Stimulated activated CD8-positive, alpha-beta memory T cell treated with anti-CD3 and anti-CD28 coated beads, Interleukin-12 subunit alpha, Interleukin-12 subunit beta, amount 100 ng/mL, for 4 hours (primary cell): ENCODE data around the gene TNNC2.
A peak's percentile ranks its signal among the peaks of the same experiment; 100 is the strongest.
"Not testable (repeated sequence)": the region's sequence is repeated elsewhere in the genome, so short reads cannot be mapped to it uniquely, and the experiment has no call there.

ENCODE experiments used
- DNase-seq: peaks from one replicate; pipeline ENCODE4 v3.0.0-alpha.2; 2020; ENCODE audit warnings: low read depth

Gene TNNC2

DNA sequence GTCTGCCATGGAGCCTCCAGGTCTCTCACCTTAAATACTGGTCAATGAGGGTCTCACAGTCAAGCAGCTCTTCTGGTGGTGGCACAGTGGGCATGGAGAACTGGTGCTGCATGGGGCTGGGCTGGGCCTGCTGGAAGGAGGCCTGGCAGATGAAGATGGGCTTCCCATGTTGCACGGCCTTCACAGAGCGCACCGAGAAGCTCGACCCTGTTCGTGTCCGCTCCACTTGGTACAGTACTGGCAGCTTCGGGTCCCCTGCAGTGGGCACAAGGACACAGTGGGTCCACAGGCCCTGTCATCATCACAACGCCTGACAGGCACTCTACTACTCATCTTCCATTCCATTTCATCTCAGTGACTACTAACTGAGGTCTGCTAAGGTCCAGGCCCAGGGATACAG, 21.3 kb upstream of the TNNC2 start:
- no peak for DNase-seq

DNA sequence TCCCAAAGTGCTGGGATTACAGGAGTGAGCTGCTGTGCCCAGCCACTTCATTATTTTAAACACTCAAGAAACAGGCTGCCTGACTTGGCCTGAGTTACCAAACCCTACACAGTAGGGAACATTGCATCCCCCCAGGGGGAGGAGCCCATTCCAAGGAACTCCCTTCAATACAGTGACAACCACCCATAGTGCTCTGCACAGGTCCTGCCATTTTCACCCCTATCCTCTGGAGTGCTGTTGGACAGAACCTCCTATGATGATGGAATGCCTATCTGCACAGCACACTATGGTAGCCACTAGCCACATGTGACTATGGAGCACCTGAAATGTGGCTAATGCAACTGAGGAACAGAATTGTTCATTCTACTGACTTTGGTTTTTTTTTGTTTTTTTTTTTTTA, 18.3 kb upstream of the TNNC2 start:
- DNase-seq = no peak

GRCh38 chr20:45843506-45843905, 16.4 kb upstream of the TNNC2 start:
- DNase-seq = no peak

- DNase-seq = no peak
Observed at GRCh38 chr20:45842169-45842812, 15.2 kb upstream of the TNNC2 start.

DNA sequence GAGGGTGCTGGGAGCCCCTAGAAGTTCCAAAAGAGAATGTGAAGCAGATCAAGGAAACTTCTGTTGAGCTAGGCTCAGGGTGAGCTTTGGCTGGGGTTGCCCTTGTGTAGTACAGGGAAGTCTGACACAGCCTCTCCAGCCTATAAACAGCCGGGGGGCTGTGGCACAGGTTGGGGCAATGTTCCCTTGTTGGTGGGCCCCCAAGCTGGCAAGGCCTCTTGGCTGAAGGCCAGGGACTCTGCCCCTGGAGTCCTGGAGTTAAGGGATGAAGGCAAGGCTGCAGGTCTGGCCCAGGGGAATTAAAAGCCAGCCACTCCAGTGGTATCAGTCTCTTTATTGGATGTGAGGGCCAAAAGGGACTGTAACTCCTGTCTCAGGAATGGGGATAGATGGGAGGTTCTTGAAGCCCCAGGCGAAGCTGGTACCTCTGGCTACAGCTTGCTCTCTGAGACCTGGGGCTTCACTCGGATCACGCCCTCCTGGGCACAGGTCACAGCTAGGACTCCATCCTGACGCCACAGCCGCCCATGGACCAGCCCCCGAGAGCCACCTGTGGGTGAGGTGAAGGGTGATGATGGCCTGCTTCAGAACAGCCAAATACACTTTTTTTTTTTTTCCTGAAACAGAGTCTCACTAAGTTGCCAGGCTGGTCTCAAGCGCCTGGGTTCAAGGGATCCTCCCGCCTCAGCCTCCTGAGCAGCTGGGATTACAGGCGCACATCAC, 14.5 kb upstream of the TNNC2 start:
- no peak for DNase-seq

- no peak for DNase-seq
Observed at GRCh38 chr20:45840700-45841198, 13.6 kb upstream of the TNNC2 start.

DNA sequence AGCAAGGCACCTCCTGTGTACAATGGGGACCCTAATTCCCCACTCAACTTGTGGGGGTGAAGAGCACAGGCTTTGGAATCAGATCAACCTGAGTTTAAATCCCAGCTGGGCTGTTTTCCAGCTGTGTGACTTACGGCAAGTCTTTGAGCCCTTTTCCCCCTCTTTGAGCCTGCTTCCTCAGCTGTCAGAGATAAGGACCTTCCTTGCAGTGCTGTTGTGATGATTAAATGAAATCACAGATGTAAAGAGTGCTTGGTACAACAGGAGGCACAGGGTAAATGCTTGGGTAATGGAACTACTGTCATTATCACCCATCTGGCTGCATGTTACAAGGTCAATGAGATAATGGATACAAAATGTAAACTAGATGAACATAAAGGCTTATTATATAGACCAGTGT, 9.7 kb upstream of the TNNC2 start:
- DNase-seq = no peak

- no peak for DNase-seq
Observed at GRCh38 chr20:45835825-45836224, 8.7 kb upstream of the TNNC2 start.

DNA sequence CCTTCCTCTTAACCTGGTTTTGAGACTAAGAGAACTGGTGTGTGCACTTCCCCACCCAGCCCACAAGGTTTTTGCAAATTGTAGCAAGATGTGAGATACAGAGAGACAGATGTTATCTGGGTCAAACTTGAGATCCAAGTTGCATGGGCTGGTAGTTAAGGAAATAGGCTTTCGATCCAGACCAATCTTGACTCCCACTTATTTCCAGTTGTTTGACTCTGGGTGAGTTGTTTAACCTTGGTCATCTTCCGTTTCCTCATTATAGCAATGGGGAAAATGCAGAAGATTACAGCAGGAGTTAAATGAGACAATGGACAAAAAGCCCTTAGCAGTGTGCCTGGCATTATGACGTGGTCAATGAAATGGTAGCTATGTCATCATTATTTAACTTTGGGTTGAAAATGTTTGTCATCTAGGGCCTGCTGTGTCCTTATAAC, 8.2 kb upstream of the TNNC2 start:
- no peak for DNase-seq

DNA sequence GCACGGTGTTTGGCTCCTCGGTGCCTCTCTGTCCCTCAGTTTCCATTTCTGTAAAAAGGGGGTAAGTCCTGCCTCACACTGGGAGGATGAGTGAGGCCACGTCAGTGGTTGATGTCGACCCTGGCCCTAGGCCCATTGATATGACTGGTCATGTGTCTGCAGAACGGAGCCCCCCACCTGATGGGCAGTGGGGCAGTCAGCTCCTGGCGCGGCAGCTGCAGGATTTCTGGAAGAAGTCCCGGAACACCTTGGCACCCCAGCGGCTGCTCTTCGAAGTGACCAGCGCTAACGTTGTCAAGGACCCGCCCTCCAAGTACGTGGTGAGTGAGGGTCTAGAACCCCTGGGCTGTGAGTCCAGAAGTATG, 7.7 kb upstream of the TNNC2 start:
- DNase-seq = no peak

- no peak for DNase-seq
Observed at GRCh38 chr20:45833883-45834796, 7.0 kb upstream of the TNNC2 start.

DNA sequence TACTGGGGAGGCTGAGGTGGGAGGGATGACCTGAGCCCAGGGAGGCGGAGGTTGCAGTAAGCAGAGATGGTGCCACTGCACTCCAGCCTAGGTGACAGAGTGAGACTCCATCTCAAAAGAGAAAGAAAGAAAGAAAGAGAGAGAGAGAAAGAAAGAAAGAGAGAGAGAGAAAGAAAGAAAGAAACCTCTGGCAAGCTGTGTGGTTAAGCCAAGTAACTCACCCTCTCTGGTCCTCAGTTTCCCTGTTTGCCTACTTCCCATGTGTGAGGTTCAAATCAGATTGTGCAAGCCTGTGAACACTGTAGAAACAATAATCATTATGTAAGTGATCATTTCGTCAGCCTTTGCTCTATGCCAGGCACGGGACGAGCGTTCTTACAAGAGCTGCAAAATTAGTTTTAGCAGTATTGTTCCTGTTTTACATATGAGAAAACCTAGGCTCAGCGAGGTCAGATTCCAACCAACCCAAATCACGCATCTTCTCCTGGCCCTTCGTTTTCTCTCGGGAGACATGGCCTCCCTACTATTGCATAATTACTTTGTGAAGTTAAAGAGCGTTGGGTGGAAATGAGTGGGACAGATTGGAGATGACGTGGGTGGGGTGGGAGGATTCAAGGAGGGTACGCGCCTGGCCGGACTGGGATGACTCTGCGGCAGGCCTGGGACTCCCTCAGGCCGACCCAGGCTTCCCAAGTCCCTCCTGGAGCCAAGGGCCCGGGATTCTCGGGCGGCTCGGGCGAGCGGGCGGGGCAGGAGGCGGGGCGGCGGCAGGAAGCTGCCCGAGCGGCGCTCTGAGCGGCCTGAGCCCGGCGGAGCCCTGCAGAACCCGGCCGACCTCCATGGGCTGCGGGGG, 6.1 kb upstream of the TNNC2 start, which contains the start of gene SNX21:
TSS of gene SNX21 (plus strand) at position 770 of the 853 bp plus-strand sequence. CDS start 121 bp downstream, outside the sequence.
- DNase-seq = no peak

DNA sequence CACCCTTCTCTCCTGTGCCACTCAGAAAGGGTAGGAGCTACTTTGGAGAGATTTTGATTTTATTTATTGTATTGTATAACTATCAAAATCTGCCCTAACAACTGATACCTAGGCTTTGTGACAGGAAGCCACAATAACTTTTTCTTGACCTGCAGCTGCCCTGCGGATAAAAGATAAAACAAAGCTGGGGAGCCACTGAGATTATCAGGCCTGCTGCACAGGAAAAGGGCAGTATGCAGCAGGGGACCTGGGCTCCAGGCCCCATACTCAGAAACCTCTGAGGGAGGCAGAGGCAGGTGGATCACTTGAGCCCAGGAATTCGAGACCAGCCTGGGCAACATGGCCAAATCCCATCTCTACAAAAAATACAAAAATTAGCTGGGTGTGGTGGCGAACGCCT, 5.5 kb upstream of the TNNC2 start:
- DNase-seq = no peak

DNA sequence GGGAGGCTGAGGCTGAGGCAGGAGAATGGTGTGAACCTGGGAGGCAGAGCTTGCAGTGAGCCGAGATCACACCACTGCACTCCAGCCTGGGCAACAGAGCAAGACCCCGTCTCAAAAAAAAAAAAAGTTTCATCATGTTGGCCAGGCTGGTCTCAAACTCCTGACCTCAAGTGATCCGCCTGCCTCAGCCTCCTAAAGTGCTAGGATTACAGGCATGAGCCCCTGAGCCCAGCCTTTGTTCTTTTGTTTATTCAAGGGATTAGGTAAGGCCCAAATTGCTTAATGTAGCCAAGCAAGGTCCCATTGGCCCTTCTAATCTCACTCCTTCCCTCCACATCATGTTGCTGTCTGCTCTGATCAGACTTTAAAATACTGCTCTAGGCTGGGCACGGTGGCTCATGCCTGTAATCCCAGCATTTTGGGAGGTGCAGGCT, 2.6 kb upstream of the TNNC2 start:
- DNase-seq = not testable (repeated sequence)

DNA sequence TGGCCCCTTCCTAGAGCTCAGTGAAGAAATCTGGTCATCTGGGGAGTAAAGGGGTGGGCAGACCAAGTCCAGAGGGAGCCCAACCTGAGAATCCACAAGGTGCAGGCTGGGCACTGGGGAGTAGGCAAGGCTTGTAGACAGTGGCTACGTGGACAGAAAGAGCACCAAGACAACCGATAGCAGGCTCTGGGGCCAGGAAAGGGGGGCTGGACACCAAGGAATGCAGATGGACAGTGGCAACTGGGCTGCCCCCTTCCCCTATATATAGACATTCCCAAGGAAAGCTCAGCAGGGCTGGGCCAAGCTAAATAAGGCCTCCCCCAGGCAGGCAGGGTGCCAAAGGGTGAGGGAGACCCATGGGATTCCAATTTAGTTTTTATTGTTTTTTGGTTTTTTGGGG, 1.5 kb upstream of the TNNC2 start:
- no peak for DNase-seq

DNA sequence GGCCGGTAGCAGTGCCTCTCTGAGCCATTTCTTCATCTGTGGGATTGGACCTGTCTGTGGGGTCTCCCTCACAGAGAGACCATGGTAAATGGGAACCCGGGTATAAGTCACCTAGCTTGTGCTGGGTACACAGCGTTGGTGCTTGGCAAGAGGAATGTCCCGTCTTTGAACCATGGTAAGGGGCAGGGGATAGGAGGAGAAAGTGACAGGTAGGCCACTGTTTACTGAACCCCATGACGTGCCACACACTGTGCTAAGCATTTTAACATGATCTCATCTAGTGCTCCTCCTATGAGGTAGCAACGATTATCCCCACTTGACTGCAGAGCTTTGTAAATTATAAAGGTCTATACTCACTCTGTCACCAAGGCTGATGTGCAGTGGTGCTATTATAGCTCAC, 600 bp upstream of the TNNC2 start:
- no peak for DNase-seq

GRCh38 chr20:45826381-45827019, 612 bp downstream of the TNNC2 start:
- DNase-seq = no peak

GRCh38 chr20:45823949-45824835, 2.9 kb downstream of the TNNC2 start:
- DNase-seq = peak; percentile 18

DNA sequence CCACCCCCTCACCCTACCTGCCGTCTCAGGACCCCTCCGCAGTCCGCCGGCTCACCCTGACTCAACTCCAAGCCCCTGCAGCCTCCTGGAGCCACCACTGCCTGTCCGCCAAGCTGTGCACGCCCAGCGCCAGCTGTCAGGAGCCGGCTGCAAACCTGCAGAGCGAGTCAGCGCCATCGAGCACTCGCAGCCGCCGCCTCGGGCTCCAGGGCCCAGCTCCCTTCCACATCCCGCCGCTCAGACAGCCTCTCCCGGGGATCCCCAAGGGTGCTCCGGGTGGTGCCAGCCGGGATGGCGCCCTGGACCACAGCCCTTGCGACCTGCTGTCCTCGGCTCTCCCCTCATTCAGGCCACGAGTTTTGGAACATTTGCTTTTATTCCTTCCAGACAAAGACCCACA, 4.3 kb downstream of the TNNC2 start:
- no peak for DNase-seq

DNA sequence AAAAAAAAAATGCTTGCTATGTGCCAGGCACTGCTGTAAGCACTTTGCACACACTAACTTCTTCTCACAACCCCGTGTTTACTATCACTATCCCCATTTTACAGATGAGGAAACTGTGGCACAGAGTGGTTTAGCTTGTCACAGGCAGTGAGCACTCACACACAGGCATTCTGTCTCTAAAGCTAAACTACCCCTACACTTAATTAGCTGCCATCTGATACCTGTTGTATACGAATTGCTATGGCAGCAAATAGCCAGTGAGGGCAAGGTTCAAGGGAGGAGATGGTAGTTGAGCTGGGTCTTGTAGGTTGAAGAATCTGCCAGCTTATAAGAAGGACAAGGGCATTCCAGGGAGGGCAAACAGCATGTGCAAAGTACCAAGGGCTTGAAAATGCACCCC, 5.2 kb downstream of the TNNC2 start:
- DNase-seq = no peak
